GM04503 (cell line): ENCODE measurements around the gene TRPC3.

Experiments
- DNase-seq: peaks from one replicate; pipeline ENCODE4 v3.0.0-alpha.2; 2012; ENCODE audit warnings: low read depth

Gene TRPC3

DNA sequence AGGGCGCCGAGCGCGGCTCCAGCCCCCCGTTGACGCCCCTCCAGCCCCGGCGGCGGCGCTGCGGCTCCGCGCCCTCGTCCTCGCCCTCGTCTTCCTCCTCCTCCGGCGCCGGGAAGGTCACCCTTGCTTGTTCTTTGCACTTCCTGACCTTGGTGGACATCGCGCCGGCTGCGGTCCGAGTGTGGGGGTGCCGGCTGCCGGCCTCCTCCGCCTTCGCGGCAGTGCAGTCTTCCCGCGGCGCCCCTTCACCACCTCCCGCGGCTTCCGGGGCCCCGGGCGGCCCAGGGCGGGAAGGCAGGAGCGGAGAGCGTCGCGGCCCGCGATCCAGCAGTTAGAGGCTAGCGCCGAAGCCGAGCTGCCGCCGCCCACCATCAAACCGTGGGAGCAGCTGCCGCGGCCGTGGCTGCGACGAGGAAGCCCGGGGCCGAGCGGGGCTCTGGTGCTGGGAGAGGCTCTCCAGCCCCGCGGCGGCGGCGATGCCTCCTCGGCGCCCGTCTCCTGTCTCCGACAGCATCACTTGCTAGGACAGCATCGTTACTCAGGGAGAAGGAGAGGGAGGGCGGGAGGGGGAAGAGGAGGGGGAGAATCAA is at the start of gene TRPC3:
TRPC3 (minus strand) TSS at position 540 of the 590 bp plus-strand sequence; CDS start at position 160, 380 bp downstream.
- DNase-seq, result no peak

DNA sequence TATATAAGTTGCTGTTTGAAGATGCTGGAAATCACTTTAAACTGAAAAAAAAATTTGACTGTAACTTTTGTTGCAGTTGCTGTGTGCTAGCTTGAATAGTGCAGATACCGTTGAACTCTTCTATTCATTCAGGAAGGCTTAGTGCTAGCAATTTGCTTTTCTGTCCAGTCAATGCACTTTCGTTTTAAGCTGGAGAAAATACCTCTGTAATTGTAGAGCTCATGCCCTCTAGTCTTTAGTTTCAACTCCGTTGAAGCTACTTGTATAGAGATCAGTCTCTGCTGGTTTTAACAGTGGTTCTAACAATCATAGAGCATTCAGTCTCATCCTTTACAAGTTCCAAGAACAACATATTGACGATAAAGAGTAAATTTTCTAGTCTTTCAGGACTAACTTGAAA is 49.0 kb upstream of the TRPC3 start:
- no peak for DNase-seq

DNA sequence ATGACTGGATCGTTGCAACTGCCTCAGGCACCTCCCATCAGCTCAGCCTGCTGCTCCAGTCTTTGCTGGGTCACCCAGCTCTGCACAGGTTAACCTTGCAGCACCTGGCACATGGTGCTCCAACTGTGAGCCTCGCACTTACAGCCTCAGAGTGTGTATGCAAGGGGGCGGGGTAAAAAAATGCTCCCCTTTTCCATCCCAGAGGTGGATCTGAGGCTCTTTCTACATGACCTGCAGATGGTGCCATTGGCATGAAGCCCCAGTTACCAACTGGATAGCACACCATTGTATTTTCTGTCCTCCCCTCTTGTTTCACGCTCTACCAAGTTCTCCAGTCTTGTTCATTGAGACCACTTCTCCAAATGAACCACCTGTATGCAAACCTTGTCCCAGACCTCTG is 46.2 kb upstream of the TRPC3 start:
- no peak for DNase-seq

DNA sequence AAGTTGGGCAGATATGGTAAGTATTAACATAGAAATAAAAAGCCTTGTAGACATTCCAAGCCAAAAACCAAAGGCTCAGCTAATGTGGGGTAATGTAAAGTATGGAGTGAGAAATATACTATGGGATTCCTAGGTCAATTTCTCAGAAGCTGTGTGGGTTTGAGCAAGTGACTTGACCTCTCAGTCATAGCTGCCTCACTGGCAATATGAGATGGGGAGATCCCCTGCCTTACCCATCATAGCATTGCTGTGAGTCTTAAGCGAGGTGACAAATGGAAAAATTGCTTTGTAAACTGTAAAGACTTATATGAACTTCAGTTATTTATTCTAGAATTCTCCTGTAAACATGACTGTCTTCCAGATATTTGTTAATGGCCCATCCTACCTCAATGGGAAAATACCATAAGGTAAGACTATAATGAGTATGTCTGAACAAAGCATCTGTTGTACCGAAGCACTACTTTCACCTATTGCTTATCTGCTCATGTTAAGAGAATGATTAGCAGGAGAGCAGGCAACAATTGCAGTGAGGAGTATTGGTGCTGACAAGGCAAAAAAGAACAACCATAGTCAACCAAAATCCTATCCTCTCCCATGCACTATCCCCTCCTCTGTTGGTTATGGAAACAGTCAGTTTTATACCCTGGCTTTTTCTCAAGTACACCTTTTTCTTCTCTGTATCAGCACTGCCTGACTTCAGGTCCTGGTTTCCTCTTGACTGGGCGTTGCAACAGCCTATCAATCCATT is 44.1 kb upstream of the TRPC3 start:
- no peak for DNase-seq

DNA sequence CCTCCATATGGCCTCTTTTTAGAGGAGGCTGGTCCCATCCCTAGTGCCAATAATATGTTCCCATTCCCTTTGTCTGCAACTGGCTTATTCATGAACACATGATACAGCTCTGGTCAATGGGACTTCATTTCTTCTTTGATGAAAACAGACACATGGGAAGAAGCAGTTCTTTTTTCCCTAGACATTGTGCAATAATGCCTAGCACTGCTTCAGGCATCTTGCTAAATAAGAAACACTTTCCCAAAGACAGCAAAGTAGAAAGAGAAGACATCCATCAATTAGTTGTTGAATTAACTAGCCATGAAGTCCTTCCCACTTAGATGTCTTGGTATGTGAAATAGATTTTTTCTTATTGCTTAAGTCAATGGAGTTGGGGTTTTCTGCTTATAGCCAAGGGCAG is 40.1 kb upstream of the TRPC3 start:
- DNase-seq, result no peak

DNA sequence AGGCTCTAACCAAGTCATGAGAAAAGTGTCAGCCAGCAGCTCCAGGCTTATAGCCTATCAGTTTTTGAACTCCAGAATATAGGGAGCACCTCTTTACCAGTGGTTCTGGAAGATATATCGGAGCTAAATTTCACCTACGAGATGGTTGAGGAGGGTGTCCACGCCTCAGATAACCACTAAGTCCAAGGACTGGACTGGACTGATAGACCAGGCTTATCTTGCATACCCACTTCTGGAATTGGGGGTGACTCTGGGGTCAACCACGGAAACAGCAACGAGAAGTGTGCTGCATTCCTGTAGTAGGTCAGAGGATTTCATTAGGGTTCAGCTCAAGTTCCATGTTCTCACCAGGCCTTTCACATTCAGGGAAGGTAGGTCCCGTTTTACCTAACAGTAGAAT is 38.6 kb upstream of the TRPC3 start:
- no peak for DNase-seq

DNA sequence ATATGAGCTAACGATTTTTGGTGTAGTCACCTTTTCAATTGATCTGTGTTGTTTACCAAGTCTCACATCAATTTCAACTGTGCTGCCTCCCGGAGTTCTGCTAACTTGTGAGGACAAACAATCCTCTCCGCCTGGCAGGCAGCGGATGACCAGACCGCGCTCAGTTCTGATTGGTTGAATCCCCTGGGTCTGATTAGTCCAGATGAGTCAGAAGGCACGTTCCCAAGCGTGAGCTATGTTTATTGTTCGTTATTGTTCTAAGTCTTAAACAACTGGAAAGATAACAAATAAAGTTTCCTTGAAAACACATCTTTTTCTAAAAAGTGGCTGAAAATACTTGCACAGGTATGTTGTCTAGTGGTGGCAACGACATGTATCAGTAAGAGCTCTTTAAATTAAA is 37.9 kb upstream of the TRPC3 start:
- no peak for DNase-seq

DNA sequence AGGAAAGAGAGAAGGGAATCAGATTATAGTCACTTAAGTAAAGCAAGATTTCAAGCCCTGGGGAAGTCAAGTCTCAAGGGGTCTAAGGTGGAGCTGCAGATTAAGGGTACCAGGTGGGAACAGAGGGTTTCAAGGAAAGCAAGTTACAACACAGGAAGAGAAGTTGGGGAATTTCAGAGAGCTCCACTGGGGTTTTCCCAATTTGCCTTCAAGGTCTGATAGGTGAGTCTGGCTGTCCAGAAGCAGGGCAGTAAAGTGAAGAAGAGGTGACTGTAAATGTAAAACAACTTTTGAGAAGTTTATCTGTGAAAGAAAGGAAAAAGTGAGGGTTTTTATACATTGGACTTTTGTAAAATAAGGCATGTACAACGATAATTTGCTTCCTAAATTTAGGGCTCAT is 37.1 kb upstream of the TRPC3 start:
- no peak for DNase-seq

DNA sequence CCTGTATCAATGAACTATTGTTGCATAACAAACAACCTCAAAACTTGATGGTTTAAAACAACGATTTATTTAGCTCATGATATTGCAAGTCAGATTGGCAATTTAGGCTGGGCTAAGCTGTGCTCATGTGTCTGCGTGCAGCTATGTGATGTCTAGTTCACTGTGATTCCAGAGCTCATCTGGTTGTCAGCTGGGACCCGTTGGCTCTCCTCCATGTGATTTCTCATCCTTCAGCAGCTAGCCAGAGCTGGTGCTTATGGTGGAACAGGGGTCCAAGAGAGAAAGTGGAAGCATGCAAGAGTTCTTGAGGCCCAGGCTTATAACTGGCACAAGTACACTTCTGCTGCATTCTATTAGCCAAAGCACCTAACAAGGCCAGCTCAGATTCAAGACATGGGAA is 28.8 kb upstream of the TRPC3 start:
- peak; percentile 8 for DNase-seq

DNA sequence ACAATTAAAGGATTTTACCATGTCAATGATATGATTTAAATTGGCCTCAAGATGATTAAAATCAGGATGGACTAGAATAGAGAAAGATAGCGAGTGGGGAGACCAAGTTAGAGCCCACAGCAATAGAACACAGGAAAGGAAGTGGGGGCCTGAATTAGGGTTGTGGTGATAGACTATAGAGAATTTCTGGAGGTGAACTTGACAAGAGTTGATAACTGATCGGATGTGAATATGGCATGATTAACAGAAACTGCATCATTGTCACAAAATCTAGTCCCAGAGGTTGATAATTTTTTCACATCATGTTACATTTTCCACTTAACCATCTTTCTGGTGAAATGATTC is 26.3 kb upstream of the TRPC3 start:
- DNase-seq, result no peak

DNA sequence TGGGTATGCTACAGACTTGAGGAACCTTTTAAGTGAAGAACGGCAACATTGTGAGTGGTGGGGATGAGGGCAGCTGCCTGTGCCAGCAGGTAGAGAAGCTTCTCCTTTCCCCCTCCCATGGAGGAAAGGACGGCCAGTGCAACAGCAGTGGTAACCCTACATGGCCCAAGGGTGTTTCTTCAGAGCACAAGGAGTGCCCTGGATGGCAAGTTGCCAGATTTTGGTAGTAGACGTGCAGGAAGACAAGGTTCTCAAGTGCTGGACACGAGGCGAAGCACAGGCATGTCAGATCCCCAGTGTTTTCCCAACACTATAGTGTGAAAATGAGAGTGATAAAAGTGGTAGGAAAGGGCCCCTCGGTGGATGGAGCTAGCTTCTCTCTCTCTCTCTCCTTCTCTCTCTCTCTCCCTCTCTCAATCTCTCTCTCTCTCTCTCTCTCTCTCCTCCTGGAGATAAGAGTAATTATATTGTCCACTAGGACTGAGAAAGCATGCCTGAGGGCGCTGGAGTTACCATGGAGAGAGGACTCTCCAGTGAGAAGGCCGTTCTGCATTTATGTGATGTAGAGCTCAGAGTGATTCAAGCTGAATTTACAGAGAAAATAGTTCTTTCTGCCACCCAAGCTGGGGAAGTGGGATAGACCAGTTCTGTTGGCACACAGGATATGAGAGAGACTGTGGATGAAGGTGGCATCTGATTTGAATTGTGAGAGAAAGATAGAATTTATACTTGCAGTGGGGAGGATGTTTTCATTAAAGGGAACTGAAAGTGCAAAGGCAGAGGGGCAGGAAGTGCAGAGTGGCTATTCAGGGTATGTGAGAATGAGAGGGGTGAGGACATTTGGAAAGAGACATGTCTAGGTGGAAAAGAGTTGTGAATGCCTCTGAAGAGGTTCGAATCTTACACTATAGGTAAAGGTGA is 25.7 kb upstream of the TRPC3 start:
- no peak for DNase-seq

DNA sequence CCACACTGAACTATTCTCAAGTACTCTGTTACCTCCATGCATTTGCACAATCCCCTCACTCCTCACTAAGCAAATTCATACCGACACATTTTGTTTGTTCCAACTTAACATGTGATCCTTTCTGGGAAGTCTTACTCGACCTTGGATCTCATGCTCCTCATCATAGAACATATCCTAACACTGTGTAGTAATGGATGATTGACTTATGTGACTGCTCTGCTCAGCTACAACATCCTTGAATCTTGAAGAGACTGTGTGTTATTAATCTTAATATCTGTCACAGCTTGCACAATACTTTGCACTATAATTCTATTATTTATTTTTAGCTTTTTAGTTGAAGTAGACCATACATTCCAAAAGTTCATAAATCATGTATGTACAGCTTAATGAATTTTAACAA is 23.9 kb upstream of the TRPC3 start:
- no peak for DNase-seq

DNA sequence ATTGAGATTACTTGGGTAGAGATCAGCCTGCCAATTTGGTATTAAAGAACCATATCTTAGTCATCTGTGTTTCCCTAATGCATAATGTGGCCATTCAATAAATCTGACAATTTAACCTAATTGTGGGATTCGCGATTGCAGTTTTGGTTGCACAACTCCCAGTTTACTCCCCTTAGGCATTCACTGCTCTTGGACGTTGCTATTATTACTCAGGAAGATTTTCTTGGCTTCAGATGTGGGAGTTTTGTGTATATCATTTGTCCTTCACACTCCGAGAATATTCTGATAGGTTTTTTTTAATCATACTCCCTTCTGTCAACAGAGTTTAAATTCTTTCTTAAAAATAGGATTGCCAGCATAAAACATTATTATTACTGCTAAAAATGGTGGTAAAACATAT is 22.0 kb upstream of the TRPC3 start:
- no peak for DNase-seq

DNA sequence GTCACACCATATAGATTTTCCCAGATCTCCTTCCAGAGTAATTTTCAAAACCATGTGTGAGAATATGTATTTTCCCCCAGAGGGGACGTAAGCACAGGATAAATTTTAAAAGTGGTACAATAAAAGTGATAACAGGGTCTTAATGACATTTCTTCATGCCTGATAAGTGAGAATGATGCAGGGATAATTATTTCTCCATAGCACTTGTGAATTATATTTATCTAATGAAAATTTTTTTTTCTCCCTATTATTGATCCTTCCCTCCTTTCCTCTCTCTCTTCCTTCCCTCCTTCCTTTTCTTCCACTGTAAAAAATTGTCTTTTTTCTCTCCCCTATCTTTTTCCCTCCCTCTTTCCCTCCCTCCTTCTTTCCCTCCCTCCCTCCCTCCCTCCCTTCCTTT is 17.0 kb upstream of the TRPC3 start:
- no peak for DNase-seq

DNA sequence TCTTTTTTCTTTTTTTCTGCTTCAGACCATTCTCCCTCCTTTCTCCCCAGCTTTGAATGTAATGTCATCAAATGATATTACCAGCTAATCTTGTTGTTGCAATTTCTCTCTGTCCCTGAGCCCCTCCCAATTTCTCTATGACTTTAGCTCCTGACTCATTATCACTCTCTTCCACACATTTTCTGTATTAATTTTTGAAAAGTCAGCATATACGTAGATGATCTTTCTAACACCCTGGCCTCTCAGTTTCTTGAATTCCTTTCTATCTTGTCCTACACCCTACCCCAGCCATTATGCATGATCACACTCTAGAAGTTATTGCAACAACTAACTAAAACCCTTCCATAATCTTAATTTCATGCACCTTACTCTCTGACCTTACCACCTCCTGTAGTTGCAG is 13.1 kb upstream of the TRPC3 start:
- DNase-seq, result no peak

DNA sequence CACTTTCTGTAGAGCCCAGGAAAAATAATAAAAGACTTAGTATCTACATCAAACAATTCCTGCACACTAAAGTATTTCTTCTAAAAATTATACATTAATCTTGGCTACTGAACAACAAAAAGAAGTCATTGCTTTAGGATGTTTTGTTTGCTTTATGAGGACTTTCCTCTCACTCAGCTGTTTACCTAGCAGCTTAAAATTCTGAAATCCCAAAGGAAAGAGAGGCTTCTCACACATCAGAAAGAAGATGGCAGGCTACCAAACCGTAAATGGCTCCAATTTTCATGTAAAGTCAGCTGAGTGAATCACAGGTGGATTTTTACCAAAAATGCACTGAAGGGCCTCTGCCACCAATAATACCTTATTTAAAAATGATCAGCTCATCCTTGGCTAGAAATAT is 9.0 kb upstream of the TRPC3 start:
- no peak for DNase-seq

DNA sequence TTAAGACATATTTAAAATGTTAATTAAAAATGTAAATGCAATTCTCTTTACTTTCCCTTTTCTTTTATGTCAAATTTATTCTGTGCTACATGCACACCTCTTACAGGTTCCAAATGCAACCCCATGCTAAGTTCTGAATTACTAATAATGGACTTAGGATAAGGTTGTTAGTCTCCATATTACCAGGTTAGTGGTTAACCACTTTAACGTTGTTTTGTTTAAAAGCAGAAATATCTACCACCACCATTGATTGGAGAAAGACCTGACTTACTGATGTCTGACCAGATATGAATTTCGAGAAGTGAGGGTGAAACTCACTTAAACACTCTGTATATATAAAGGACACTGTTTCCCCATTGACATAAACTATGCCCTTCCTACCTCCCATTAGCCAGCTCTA is 6.9 kb upstream of the TRPC3 start:
- DNase-seq, result no peak

DNA sequence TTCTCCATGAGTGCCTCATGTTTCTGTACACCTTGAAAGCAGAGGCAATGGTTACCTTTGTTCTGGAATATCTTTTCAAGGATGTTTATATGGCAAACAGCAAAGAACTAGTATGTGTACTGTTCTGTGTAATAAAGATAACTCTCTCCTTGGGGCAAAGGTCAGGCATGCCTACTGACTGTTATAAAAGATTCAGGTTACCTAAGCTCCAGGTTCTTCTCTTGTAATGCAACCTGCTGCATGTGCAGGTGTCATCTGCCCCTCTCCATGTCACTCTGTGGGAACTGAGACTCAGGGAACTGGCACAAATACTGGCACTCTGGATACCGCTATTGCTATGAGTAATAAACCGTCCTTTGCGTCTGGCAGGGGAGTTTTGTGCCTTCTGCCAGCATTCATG is 5.4 kb upstream of the TRPC3 start:
- DNase-seq, result no peak

DNA sequence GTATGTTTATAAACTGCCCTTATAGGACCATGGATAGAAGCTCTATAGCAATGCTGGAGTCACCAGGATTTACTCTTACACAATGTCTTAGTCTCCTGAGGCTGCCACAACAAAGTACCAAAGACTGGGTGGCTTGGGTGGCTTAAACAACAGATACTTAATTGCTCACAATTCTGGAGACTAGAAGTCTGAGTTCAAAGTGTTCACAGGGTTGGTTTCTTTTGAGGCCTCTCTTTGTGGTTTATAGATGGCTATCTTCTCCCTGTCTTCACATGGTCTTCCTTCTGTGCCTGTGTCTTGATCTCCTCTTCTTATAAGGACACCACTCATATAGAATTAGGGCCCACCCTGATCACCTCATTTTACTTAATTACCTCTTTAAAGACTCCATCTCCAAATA is 2.0 kb upstream of the TRPC3 start:
- no peak for DNase-seq

DNA sequence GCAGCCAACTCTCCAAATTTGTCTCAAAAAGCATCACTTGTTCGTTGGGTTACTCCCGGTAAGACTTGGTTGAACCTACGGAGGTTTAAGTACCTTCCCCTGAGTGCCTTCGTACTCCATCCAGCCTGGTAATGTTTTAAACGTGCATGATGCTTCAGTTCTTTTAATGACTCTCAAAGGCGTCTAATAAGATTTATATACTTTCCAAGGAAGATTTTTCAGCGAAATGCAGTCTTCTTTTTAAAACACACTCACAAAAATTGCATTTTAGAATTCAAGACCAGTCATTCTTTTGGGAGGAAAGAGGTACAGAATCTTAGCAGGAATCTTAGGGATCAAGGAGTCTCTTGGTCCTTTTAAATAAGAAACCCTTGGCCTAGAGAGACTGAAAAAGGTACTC is 430 bp upstream of the TRPC3 start:
- DNase-seq, result no peak

DNA sequence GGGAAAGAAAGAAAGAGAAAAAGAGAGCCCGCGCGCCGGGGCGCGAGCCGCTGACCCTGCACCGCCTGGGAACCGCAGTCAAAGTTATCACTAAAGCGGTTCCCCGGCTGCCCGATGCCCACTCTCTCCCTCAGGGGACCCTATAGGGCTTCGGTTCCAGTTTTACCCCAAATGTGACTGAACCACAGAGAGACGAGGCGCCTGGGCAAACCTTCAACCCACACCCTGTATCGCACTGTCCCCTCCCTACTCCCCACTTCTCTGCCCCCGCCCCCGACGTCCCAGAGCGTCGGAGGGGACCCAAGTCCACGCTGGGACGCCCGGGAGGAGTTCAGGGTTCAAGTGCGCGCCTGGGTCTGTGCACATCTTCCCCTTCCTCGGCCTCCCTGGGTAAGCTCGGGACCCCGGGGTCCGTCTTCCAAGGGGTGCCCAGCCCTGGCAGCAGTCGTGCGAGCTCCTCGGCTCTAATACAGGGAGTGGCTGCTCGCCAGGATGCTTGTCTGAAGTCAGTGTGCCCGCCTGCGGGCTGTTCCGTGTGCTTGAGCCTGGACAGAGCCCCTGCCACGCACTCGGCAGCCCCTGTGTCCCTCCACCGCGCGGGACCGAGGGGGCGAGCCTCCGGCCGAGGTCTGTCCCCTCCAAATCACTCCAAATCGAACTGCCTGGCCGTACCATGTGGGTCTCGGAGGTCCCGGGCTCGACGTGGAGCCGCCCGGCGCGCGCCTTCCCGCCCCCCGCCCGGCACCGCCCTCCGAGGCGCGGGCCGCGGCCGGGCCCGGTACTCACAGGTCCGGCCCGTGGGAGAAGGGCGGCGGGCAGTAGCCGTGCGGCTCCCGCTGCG is 960 bp downstream of the TRPC3 start:
- DNase-seq, result no peak

DNA sequence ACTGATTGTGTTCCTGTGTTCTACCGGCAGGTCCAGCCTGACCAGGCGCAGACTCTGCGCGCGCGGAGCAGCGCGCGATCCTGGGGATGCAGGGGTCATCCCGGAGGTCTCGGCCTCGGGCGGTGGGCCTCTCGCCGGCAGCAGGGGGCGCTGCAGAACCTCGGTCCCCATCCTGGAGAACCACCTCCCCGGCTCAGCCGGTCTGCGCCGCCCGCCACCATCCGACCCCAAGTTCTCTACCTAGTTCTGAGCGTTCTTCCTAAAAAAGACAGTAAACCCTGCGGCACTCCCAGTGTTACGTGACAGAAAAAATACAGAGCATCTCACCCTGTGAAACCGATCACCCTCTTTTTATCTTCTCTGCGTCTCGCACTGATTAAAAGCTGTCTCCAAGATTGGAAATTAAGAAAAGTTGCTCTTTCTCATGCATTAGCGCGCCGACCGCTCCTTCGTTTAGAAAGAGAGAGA is 1.6 kb downstream of the TRPC3 start:
- DNase-seq, result no peak
